Effector CD4-positive, alpha-beta T cell (primary cell): ENCODE measurements around the gene SNX3.
"Not testable (repeated sequence)": the region's sequence is repeated elsewhere in the genome, so short reads cannot be mapped to it uniquely, and the experiment has no call there.

Experiments
- DNase-seq: peaks from one replicate; pipeline ENCODE4 v3.0.0-alpha.2; 2020
- total RNA-seq: gene quantifications from one replicate; lab custom pipeline; 2026; lab: John Stamatoyannopoulos, UW

The SNX3 gene
- total RNA-seq, result 40.9 reads per million, percentile 64 among the genes with 10 or more reads in this experiment

DNA sequence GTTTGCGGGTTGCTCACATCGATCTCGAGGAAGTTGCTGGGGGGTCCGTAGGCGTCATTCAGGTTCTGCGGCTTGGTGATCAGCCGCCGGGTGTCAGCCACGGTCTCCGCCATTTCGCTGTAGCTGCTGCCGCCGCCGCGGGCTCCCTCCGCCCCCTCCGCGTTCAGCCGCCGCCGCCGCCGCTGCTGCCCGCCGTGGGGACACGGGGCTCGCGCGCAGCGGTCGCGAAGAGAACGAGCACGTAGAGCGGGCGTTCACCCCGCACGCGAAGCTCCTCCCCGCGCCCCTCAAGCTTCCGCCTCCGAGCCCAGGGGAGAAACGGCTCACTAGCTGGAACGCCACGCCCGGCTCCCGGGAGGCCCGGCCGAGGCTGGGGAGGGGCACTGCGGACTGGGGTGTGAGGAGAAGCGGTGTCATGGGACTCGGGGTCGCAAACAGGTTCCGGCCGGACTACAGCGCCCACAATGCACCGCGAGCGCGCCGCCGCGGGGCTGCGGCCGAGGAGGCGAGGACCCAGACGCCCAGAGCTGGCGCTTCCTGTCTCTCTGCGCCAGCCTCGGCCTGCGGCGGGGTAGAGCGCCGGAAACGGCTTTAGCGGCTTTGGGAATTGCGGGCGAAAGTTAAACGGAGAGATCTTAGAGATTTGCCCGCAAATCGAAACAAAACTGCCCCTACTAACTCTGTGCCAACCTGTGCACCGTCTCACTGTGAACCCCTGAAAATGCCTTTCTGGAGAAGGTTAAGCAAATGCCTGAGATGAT, at the start of gene SNX3:
Gene SNX3 (minus strand): TSS at position 232 of the 761 bp plus-strand sequence. CDS start 119 bp downstream, at position 113.
- peak; percentile 78 for DNase-seq

DNA sequence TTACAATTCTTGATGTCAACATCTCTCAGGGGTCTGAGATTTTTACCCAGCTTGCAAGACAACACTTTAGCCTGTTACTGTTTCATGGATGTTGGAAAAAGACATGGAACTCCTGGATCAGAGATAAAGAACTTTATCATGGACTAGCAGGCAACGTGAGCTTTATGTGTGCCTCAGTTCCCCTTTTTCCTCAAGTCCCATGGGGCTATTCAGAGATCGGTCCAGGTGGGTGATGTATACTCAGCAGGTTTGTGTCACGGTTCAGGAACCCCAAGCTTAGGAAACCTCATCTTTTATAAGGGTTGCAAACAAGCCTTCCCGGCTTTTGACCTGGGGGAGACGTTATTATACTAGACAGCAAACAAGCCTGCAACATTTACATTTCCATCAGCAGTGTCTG, 49.0 kb upstream of the SNX3 start:
- no peak for DNase-seq

DNA sequence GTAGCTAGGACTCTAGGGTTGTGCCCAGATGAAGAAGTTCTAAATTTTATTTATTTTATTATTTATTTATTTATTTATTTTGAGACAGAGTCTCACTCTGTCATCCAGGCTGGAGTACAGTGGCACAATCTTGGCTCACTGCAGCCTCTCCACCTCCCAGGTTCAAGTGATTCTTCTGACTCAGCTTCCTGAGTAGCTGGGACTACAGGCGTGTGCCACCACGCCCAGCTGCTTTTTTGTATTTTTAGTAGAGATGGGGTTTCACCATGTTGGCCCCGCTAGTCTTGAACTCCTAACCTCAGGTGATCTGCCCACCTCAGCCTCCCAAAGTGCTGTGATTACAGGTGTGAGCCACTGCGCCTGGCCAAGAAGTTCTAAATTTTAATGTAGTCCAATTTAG, 47.8 kb upstream of the SNX3 start:
- not testable (repeated sequence) for DNase-seq

DNA sequence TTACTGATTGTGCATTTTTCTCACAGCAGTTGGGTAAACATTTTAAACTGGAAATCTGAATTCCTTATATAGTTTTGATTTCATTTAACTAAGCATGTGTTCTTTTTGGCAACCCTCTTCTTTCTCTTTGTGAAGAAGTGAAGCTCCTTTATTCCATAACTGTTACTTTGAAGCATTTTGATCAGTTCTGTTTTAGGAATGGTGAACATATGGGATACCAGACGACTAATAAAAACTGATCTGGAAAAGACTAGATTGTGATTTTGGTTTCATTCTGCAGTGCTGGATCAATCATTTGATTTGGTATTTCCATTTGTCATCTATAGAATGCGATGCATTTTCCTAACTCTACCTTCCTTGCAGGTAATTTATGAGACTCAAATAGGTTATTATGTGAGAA, 43.8 kb upstream of the SNX3 start:
- DNase-seq, result no peak

DNA sequence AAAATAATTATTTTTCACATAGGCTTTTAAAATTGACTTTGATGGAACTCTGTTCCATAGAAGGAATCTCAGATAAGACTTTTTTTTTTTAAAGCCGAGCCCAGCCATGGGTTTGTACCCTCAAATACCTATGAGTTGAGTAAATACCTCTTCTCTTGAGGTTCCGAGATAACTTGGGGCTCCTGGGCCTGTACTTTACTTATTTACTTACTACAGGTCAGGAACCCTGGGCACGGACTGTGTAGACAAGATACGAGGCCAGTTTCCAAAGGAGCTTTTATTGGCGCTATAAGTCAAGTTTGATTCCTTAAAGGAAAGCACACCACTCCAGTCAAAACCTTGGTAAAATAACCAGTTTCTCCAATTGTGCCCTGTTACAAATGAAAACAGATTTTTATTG, 41.5 kb upstream of the SNX3 start:
- DNase-seq, result no peak

DNA sequence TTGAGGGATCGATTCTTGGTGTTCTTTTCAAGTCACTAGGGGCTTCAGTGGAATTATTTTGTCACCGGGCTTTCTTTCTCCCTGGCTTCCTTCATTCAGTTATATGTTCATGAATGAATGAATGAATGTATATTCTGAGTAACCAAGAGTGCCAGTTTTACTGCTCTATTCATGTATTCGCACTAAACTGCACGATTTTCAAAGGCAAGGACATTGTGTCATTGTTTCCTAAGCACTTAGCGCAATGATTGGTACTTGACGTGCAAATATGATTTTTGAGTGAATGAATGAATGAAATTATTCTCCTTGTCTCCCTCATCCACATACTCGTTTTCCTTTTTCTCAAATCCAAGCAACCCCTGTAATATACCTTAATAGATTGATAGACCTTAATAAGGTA, 34.8 kb upstream of the SNX3 start:
- no peak for DNase-seq

DNA sequence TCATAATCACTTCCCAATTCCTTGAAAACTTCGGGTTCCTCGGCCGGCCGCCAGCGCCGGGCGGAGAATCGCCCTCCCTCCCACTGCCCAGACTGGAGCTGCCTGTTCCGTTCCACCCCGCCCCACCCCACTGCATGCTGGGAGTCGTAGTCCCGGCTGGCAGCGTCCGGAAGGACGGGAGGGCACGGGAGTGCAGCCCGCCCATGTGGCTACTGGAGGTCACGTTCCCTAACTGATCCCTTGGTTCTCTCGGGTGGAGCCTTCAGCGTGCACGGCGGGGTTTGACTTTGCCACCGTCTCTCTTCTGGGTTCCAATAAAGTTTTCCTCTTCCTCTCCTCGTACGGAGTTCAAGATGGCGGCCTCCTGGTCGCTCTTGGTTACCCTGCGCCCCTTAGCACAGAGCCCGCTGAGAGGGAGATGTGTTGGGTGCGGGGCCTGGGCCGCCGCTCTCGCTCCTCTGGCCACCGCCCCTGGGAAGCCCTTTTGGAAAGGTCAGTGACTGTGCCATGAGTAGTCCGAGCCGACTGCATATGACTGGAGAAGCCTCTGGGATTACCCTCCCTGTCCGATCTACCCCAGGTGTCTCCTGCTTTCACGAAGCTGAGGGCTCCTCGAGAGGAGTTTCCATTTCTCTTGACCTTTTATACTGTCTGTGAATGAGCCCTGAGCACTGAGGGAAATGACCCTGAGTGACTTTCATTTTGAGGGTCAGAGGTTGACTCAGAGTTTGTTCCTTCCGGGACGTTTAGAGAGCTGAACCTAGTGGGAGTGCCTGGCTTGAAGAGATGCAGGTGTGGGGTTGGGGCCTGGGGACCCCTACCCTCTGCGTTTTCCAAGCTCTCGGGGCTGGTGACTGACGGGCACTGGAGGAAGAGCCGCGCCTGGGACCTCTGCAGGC, 34.1 kb upstream of the SNX3 start, which contains the start of gene AFG1L:
Gene AFG1L (plus strand): TSS at position 328 of the 899 bp plus-strand sequence. CDS start 26 bp downstream, at position 354.
- DNase-seq, result peak; percentile 86

DNA sequence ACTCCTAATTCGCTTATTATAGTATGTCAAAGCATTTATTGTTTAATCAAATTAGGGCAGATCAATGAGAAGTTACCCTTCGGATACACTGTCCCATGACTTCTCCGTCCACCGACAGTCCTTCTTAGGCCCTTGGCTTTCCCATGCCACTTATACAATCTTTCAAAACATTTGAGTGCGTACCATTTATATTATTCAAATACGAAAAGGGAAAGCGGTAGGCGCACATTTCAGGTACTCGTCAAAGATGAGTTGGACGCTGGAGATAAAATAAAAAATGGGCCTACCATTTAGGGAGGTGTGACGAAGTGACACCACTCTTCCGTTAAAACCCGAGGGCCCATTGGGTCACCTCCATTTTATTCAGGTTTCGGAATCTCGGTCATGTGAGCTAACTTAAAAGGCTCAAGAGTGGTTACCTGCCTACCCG, 33.5 kb upstream of the SNX3 start:
- DNase-seq, result no peak

DNA sequence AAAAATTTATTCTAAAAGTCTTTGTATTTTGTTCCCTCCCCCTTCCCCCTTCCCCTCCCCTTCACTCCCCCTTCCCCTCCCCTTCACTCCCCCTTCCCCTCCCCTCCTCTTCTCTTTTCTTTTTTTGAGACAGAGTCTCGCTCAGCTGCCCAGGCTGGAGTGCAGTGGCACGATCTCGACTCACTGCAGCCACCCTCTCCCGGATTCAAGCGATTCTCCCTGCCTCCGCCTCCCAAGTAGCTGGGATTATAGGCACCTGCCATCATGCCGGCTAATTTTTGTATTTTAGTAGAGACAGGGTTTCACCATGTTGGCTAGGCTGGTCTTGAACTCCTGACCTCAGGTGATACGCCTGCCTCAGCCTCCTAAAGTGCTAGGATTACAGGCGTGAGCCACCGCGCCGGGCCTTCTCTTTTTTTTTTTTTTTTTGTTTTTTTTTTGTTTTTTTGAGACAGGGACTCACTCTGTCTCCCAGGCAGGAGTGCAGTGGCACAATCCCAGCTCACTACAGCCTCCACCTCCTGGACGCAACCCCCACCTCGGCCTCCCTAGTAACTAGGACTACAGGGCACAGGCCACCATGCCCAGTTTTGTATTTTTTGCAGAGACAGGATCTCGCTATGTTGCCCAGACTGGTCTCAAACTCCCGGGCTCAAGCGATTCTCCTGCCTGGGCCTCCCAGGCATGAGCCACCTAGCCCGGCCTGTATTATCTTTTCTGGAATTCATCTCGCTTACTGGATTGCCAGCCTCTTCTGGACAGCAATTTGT, 32.9 kb upstream of the SNX3 start:
- no peak for DNase-seq

DNA sequence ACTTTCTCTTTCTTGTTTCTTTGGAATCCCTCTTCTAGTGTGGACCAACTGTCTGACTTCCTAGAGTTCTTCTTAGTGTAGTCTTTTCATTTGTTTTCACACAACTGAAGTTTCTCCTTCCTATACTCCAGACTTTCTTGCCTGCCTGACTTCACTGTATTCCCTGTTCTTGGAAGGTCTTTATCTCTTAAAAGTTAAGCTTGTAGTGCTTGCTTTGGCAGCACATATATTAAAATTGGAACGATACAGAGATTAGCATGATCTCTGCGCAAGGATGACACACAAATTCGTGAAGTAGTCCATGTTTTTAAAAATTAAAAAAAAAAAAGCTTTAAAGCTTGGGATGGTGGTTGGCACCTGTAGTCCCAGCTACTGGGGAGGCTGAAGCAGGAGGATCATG, 31.7 kb upstream of the SNX3 start:
- not testable (repeated sequence) for DNase-seq

DNA sequence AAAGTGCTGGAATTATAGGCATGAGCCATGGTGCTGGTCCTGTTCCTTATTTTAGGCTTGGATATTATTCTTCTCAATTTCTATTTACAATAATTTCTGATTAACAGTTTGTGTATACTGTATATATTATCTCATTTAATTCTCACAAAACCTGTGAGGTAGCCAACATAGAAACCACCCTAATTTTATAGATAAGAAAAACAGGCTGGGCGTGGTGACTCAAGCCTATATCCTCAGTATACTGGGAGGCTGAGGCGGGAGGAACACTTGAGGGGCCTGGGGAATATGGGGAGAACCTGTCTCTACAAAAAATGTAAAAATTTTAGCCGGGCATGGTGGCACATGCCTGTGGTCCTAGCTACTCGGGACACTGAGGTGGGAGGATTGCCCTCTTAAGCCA, 30.3 kb upstream of the SNX3 start:
- no peak for DNase-seq

DNA sequence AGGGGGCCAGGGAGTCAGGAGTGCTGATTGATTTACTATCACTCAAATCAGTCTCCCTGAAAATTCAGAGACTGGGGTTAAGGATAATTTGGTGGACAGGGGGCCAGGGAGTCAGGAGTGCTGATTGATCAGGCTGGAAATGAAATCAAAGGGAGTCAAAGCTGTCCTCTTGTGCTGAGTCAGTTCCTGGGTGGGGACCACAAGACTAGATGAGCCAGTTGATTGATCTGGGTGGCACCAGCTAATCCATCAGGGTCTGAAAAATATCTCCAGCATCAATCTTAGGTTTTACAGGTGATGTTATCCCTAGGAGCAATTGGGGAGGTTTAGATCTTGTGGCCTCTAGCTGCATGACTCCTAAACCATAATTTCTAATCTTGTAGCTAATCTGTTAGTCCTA, 27.9 kb upstream of the SNX3 start:
- no peak for DNase-seq

DNA sequence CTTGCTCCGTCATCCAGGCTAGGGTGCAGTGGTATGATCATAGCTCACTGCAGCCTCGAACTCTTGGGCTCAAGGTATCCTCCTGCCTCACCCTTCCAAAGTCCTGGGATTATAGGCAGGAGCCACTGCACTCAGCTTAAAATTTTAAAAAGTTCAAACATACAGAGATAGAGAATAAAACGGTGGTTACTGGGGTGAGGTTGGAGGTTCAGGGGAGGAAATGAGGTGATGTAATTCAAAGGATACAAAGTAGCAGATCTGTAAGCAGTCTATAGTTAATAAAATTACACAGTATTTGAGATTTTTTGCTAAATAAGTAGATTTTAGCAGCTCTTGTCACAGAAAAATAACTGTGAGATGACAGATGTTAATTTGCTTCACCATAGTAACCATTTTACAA, 26.5 kb upstream of the SNX3 start:
- no peak for DNase-seq

DNA sequence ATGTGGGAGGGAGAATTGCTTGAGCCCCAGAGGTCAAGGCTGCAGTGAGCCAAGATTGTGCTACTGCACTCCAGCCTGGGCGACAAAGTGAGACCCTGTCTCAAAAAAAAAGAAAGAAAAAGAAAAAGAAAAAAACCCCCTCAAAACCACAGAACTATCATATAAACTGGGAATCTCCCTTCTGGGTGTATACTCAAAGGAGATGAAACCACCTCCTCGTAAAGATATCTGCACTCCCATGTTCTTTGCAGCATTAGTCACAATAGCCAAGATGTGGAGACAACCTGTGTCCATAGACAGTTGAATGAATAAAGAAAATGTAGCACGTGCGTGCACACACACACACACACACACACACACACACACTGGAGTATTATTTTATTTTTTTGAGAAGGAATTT, 25.5 kb upstream of the SNX3 start:
- no peak for DNase-seq

DNA sequence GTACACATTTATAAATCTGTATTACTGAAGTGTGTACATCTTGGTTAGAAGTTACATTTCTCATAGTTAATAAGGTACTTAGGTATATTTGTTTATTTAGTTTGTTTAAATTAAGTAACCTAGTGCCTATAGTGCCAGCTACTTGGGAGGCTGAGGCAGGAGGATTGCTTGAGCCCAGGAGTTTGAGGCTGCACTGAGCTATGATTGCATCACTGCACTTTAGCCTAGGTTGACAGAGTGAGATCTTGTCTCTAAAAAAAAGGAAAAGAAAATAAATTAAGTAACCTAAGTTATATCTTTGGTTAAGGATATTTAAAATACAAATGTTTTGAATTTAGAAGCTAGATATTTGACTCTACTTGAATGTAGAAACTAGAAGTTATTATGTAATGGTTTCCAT, 24.5 kb upstream of the SNX3 start:
- DNase-seq, result no peak

DNA sequence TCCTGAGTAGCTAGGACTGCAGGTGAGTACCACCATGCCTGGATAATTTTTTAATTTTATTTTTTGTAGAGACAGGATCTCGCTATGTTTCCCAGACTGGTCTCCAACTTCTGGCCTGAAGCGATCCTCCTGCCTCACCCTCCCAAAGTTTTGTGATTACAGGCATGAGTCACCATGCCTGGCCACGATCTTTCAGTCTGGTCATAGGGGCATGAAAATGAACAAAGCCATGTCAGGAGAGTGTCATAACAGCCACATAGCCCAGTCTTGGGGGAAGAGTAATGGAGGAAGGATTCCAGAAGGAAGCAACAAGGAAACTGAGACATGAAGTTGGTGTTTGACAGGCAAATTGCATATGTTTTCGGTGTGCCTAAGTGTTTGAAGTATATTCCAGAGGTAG, 17.0 kb upstream of the SNX3 start:
- no peak for DNase-seq

DNA sequence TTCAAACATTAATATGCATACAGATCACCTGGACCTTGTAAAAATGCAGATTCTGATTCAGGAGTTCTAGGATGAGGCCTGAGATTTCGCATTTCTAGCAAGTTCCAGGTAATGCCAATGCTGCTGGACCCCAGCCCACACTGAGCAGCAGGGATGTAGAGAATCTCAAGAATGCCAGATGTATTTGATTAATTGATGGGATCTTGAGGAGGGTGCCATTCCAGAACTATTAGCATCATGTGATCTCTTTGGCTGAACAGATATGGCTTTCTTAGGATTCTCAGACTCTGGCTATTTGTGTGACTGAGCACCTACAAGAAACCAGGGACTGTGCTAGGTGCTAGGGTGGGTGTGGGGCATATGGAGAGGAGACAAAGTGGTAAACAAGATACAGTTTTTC, 16.5 kb upstream of the SNX3 start:
- DNase-seq, result no peak

DNA sequence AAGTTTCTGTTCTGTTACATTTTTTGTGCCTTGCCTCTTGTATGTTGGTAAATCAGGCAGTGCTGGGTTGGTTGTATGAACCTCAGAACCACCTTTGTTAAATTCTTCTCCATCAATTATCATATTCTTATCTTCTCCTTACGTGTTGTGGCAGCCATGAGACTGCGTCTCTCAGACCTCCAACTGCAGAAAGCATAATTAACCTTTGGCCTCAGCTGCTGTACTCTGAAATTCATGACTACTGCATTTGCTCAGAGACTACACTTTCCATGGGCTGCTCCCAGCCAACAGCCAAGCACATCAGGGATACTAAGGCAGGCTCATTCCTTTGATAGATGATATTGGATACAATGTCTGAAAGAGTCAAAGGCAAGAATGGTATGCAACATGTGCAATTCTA, 15.1 kb upstream of the SNX3 start:
- DNase-seq, result no peak

DNA sequence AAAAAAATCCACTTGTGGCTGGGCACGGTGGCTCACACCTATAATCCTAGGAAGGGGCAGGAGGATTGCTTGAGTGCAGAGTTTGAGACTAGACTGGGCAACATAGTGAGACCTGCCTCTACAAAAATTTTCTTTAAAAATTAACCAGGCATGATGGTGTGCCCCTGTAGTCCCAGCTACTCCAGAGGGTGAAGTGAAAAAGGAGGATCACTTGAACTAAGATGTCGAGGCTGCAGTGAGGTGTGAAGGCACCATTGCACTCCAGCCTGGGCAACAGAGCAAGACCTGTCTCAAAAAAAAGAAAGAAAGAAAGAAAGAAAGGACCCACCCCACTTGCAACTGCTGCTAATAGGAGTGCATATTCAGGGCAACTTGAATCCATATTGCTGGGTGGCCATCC, 13.7 kb upstream of the SNX3 start:
- no peak for DNase-seq

DNA sequence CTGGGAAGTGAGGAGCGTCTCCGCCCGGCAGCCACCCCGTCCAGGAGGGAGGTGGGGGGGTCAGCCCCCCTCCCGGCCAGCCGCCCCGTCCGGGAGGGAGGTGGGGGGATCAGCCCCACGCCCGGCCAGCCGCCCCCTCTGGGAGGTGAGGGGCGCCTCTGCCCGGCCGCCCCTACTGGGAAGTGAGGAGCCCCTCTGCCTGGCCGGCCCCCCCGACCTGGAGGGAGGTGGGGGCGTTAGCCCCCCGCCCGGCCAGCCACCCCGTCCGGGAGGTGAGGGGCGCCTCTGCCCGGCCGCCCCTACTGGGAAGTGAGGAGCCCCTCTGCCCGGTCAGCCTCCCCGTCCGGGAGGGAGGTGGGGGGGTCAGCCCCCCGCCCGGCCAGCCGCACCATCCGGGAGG, 9.1 kb upstream of the SNX3 start:
- not testable (repeated sequence) for DNase-seq

DNA sequence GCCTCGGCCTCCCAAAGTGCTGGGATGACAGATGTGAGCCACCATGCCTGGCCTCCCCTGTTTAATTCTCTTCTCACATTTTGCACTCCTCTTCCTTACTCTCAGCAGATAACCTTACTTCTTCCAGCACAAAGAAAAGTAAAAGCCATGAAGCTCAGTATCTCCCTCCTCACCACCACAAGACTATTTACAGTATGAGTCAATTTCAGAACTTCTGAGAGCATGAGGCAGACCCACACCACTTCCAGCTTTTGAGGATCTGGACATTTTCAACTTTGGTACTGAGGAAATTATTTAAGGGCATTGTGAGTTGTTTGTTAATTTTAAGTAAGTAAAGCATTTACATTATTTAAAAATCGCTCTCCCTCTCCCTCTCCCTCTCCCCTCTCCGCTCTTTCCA, 8.0 kb upstream of the SNX3 start:
- DNase-seq, result no peak

DNA sequence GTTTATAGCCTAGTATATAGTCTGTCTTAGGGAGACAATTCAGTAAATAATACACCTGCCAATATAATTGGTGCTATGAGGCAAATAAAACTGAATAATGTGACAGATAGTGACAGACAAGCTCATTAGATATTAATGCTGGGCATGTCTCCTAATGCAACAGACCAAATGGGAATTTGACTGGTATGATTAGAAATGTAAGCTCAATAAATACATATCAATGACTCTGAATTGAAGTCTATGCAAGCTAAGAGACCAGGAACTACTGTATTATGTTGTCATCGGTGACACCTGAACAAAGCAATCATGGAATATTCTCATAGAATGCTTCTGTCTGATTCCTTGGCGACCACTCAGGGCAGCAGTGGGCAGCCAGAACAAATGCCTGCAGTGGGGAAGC, 2.5 kb upstream of the SNX3 start:
- no peak for DNase-seq
